Astrocyte of the cerebellum (primary cell): ENCODE results near the gene SPATA19.

ENCODE experiments used
- DNase-seq: peaks from one replicate; pipeline ENCODE4 v3.0.0-alpha.2; 2011; ENCODE audit warnings: low read depth
- H3K4me3 ChIP-seq: 2 replicates; pipeline ENCODE4 v1.5.1; 2011; ENCODE audit warnings: mild to moderate bottlenecking, low read depth, low read length, moderate library complexity
- CTCF ChIP-seq: IDR thresholded peaks from 2 replicates; pipeline ENCODE4 v1.5.1; 2012; ENCODE audit warnings: low read length, low read depth, moderate library complexity, mild to moderate bottlenecking; ENCODE audit errors: missing control alignments
- in situ Hi-C: cut with HindIII; loops from 2 replicates; pipeline ENCODE4 v1.10.0; 2017; ENCODE audit warnings: low sequenced_read_pairs

Gene SPATA19

GRCh38 chr11:133887692-133888332 lies 42.5 kb upstream of the SPATA19 start:
- H3K4me3 ChIP-seq, result no peak overlapping the region
- in situ Hi-C loops, result no loop called here
- no peak for TF ChIP-seq CTCF
- no peak for DNase-seq

- no peak for DNase-seq
- H3K4me3 ChIP-seq, result no peak overlapping the region
- in situ Hi-C loops, result no loop called here
- no peak for TF ChIP-seq CTCF
Measured at GRCh38 chr11:133886029-133886428, 40.7 kb upstream of the SPATA19 start.

GRCh38 chr11:133872160-133872559 lies 26.8 kb upstream of the SPATA19 start:
- DNase-seq, result no peak
- no peak for TF ChIP-seq CTCF
- H3K4me3 ChIP-seq, result no peak overlapping the region
- in situ Hi-C loops, result no loop called here

- TF ChIP-seq CTCF, result no peak
- no peak overlapping the region for H3K4me3 ChIP-seq
- in situ Hi-C loops, result no loop called here
- DNase-seq, result no peak
Measured at GRCh38 chr11:133867456-133867855, 22.1 kb upstream of the SPATA19 start.

GRCh38 chr11:133865466-133865865 lies 20.2 kb upstream of the SPATA19 start:
- no peak for TF ChIP-seq CTCF
- in situ Hi-C loops, result no loop called here
- H3K4me3 ChIP-seq, result no peak overlapping the region
- DNase-seq, result no peak

- DNase-seq, result no peak
- in situ Hi-C loops, result no loop called here
- no peak for TF ChIP-seq CTCF
- no peak overlapping the region for H3K4me3 ChIP-seq
Measured at GRCh38 chr11:133864756-133865155, 19.4 kb upstream of the SPATA19 start.
